SJCRH30 (cell line): Measurements from ENCODE around the gene IL26. TPM values are rescaled to one million over a fixed set of nuclear protein-coding genes. Genes with fewer than 3 reads are reported as not detected.

Source experiments
- DNase-seq, 2 experiments: peaks; one replicate each; pipeline ENCODE4 v3.0.0-alpha.2; 2015 to 2020
- H3K27ac ChIP-seq: fragments of 250-450 bp; sonication (Bioruptor Pico); 2 replicates; pipeline ENCODE4 v1.5.1; 2020; ENCODE audit warnings: mild to moderate bottlenecking, moderate library complexity
- H3K27me3 ChIP-seq: fragments of 250-450 bp; sonication (Bioruptor Pico); 2 replicates; pipeline ENCODE4 v1.5.1; 2020; ENCODE audit warnings: mild to moderate bottlenecking, moderate library complexity
- H3K36me3 ChIP-seq: fragments of 250-450 bp; sonication (Bioruptor Pico); 2 replicates; pipeline ENCODE4 v1.5.1; 2020; ENCODE audit warnings: mild to moderate bottlenecking, moderate library complexity
- H3K4me1 ChIP-seq: fragments of 250-450 bp; sonication (Bioruptor Pico); 2 replicates; pipeline ENCODE4 v1.5.1; 2020; ENCODE audit warnings: mild to moderate bottlenecking, moderate library complexity
- H3K4me3 ChIP-seq: fragments of 250-450 bp; sonication (Bioruptor Pico); 2 replicates; pipeline ENCODE4 v1.5.1; 2020; ENCODE audit warnings: mild to moderate bottlenecking, moderate library complexity
- H3K9me3 ChIP-seq: fragments of 250-450 bp; sonication (Bioruptor Pico); replicated peaks from 2 replicates; pipeline ENCODE4 v1.5.1; 2020; ENCODE audit warnings: mild to moderate bottlenecking, moderate library complexity
- total RNA-seq: library from RNA; depleted of rRNA; stranded (reverse); fragments of >200 nt; shearing (Covaris generic); gene quantifications from 2 replicates; pipeline ENCODE4 v1.2.3, GENCODE V29; 2014; rRNA removed

The IL26 gene, protein sequence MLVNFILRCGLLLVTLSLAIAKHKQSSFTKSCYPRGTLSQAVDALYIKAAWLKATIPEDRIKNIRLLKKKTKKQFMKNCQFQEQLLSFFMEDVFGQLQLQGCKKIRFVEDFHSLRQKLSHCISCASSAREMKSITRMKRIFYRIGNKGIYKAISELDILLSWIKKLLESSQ
- not detected in 2 replicates for total RNA-seq

DNA sequence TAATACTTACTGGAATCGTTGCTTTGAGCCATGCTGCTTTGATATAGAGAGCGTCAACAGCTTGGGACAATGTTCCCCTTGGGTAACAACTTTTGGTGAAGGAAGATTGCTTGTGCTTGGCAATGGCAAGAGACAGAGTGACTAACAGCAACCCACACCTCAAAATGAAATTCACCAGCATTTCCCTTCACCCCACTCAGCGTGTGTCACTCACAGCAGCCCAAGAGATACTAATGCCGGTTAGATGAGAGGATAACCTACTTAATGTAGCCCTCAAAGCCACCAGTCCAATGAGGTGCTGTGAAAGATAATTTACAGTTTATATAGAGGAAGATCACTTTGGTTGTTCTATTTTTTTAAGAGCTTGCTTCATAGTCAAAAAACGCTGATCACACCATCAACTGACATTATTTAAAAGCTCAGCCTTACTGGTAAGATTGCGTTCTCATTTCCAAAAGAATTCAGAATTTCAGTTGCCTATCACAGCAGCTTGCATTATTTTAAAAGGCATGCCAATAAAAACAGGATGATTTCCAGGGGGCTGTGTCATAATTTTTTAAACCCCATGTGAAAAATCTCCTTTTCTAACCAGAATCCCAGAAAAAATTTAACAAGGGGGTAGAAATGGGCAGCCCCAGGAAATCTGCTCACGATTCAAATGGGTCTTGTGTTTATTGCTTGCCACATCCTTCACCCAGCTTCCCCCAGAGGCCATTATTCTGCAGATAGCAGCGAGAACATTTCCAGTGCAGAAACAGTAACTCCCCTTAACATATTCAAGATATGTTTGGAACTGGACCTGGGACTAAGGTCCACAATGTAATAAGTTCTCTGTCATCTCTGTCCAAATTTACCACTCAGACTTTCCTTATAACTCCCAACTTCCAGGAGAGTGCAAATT, at the start of gene IL26:
Gene IL26 (minus strand): TSS at position 235 of the 901 bp plus-strand sequence. CDS start 54 bp downstream, at position 181.
- Histone ChIP-seq H3K36me3 (no peaks in the 10 kb centered on the region), H3K27ac (no peak within 1 kb of the TSS), H3K4me3 (no peak within 1 kb of the TSS), H3K27me3 (no peaks in the 10 kb centered on the region), H3K9me3 (no peaks in the 10 kb centered on the region), H3K4me1 (peaks cover 11% of the 10 kb centered on the region)
- DNase-seq = no peak

DNA sequence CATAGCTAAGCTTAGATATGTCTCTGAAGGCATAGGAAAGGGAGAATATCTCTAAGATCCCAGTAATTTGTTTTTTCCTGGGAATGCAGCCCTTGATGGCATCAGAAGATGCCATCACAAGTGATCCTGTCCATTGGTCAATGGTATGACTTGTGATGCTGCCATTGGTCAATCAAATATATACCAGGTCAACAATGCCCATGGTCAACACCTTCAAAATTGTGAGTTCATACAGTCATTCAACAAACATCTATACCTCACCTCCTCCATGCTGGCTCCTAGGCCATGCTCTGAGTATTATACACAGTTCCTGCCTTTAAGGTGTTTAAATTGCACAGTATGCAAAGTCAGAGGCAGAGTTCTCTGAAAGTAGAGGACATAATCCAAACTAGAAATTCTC, 47.1 kb upstream of the IL26 start:
- H3K9me3 ChIP-seq = no peaks in the 10 kb centered on the region; the same call in 1 of the 2 replicates
- no peak overlapping the region for H3K27ac ChIP-seq
- H3K36me3 ChIP-seq = no peaks in the 10 kb centered on the region
- no peak overlapping the region for H3K4me3 ChIP-seq
- DNase-seq = no peak
- H3K4me1 ChIP-seq = peaks cover 3% of the 10 kb centered on the region; the same call in 1 of the 2 replicates
- no peaks in the 10 kb centered on the region for H3K27me3 ChIP-seq

DNA sequence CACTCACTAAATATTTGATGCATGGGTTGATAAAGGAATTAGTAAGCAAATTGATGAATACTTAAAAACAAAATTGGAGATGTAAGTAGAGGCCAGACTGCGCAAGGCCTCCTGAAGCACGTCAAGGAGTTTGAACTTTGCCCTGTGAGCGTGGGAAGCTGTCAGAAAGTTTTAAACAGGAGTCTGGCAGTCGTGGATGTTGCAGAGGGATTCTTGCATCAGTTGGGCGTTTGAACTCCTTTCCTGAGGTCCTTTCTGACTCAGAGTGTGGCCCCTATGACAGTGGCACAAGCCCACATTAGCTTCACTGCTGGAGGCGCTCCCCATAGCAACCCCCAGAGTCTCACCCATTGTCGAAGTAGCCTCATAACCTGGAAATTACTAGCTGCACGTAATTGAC, 45.7 kb upstream of the IL26 start:
- Histone ChIP-seq H3K4me1 (no peaks in the 10 kb centered on the region), H3K4me3 (no peak overlapping the region), H3K9me3 (no peaks in the 10 kb centered on the region; the same call in 1 of the 2 replicates), H3K36me3 (no peaks in the 10 kb centered on the region), H3K27ac (no peak overlapping the region), H3K27me3 (no peaks in the 10 kb centered on the region)
- no peak for DNase-seq

DNA sequence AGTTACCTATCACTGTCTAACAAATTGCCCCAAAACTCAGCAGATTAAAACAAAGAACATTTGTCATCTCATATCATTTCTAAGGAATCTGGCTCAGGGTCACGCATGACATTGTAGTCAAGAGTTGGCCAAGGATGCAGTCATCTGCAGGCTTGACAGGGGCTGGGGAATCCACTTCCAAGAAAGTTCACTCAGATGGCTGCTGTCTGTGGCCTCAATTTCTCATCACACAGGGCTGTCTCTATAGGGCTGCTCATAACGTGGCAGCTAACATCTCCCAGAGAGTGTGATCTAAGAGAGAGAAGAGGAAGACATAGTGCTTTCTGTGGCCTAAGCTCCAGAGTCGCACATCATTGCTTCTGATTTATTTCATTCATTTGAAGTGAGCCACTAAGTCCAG, 44.7 kb upstream of the IL26 start:
- Histone ChIP-seq H3K4me3 (no peak overlapping the region), H3K27me3 (no peaks in the 10 kb centered on the region), H3K36me3 (no peaks in the 10 kb centered on the region), H3K9me3 (no peaks in the 10 kb centered on the region), H3K4me1 (no peaks in the 10 kb centered on the region), H3K27ac (no peak overlapping the region)
- no peak for DNase-seq

DNA sequence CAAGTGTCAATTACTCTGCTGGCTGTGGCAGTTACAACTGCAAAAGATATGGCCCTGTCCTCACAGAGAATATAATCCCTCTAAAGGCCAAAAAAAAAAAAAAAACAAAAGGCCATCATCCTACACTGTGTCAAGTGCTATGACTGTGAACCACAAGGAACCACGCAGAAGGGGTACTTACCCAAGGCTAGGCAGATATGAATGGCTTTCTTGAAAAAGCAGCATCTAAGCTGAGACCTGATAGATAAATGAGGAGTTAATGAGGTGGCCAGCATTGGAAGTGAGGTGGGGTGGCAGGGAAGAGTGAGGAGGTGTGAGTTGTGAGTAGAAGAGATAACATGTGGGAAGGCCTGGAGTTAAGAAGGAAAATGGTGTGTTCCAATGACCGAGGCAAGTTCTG, 44.2 kb upstream of the IL26 start:
- Histone ChIP-seq H3K9me3 (no peaks in the 10 kb centered on the region), H3K36me3 (no peaks in the 10 kb centered on the region), H3K4me3 (no peak overlapping the region), H3K4me1 (no peaks in the 10 kb centered on the region), H3K27ac (no peak overlapping the region), H3K27me3 (no peaks in the 10 kb centered on the region)
- no peak for DNase-seq

DNA sequence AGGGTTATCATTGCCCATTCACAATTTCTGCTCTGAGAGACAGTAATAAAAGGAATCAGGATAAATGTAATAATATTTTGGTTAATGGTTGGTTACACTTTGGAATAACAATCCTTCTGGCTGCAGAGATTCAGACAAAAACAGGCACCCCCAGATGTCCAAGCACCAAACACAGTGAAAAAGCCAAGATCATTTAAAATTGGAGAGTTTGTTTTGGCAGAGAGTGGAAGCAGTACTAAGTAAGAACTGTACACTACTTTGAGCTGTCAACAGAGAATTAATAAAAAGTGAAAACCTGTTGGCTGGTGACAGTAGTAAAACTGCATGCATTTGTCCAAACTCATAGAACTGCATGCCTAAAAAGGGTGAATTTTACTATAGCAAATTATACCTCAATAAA, 43.4 kb upstream of the IL26 start:
- DNase-seq = no peak
- H3K4me3 ChIP-seq = no peak overlapping the region
- H3K27ac ChIP-seq = no peak overlapping the region
- H3K9me3 ChIP-seq = no peaks in the 10 kb centered on the region
- H3K27me3 ChIP-seq = no peaks in the 10 kb centered on the region
- H3K36me3 ChIP-seq = no peaks in the 10 kb centered on the region
- no peaks in the 10 kb centered on the region for H3K4me1 ChIP-seq

DNA sequence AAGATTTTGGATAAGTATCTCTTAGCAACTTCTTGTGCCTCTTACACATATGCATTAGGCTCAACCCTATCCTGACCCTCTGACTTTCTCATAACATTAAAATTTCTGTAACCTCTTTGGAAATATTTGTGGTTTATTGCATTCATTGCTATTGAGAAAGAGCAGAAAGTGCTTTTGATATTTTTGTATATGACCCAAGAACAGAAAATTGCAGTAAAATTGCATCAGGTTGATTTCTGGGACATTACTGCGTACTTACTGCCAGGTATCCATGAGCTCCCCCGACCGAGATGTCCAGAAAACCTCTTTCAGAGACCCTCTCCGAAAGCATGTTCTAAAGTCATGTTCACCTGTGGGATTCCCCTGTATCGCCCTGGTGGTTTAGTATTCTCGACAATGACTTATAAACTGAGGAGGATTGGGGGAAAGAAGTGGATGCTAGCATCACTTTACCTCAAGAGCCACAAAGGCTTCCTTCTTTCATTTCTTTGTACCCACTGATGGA, 42.3 kb upstream of the IL26 start:
- DNase-seq = no peak
- Histone ChIP-seq H3K27ac (no peak overlapping the region), H3K4me1 (no peaks in the 10 kb centered on the region), H3K36me3 (no peaks in the 10 kb centered on the region), H3K4me3 (no peak overlapping the region), H3K27me3 (no peaks in the 10 kb centered on the region), H3K9me3 (no peaks in the 10 kb centered on the region)

DNA sequence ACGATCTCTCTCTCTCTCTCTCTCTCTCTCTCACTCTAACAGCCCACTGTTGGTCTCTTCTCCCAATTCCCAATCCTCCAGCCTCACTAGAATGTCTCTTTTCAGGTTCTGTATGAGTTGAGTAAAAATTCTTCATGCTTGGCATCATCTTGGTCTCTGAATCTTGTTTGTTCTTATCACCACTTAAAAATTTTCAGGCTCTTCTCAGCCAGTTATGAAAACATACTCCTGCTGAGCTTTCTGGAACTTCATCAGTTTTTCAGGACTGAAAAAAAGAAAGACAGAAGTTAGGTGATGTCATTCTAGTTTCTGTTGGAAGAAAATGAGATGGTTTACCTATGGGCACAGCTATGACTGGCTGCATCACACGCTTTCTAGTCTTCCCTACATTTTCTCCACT, 39.2 kb upstream of the IL26 start:
- Histone ChIP-seq H3K36me3 (no peaks in the 10 kb centered on the region), H3K9me3 (no peaks in the 10 kb centered on the region), H3K27ac (no peak overlapping the region), H3K4me1 (no peaks in the 10 kb centered on the region), H3K27me3 (no peaks in the 10 kb centered on the region), H3K4me3 (no peak overlapping the region)
- DNase-seq = no peak

DNA sequence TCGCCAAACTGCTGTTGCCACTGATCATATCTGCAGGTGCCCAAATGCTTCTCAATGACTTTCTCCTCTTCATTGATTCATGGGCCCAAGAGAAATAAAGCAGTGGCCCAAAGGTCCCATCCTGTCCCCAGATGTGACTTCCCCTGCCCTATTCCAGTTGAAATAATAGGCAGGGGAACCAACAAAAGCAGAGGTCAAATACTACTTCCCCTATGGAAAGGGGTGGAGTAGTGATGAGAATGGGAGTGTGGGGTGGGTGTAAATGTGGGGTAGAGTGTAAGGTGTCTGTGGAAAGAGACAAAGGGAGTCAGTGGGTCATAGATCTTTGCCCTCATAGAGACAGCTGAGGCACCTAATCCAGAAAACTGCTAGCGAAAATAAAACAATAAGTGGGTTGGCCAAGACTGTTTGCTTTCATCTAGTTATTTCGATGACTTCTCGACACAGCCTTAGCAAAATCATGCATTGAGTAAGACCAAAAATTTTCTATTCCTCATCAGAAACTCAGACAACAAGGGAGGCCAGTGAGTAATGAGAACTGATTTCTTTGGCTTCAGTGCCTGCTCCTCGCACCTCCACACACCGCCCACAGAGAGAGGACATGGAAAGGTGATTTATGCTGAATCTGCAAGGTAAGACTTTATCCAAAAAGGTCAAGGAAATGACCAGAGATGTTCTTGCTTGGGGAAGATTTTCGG, 38.7 kb upstream of the IL26 start:
- Histone ChIP-seq H3K9me3 (no peaks in the 10 kb centered on the region), H3K27ac (no peak overlapping the region)
- DNase-seq = no peak

DNA sequence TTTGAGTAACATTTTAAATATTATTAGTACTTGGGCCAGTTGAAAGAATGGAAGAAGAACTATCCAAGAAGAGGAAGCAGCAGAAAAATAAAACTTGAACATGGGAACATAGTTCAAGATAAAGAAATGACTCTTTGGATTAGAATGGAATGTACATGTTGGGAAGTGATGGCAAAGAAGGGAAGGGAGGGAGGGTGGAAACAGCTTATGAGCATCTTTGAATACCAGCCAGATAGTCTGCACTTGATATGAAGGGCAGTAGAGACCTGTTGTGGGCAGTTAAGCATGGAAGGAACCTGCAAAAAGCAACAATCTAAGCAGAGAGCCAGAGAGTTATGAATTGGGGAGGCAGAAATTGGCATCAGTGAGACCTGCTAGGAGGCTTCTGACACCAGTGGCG, 37.8 kb upstream of the IL26 start:
- no peaks in the 10 kb centered on the region for H3K36me3 ChIP-seq
- H3K4me3 ChIP-seq = no peak overlapping the region
- no peaks in the 10 kb centered on the region for H3K9me3 ChIP-seq
- no peaks in the 10 kb centered on the region for H3K27me3 ChIP-seq
- no peak for DNase-seq
- H3K4me1 ChIP-seq = no peaks in the 10 kb centered on the region
- no peak overlapping the region for H3K27ac ChIP-seq

More for the DNA sequence above, 38.7 kb upstream of the IL26 start:
- Histone ChIP-seq H3K4me3 (no peak overlapping the region), H3K27me3 (no peaks in the 10 kb centered on the region), H3K36me3 (no peaks in the 10 kb centered on the region), H3K4me1 (no peaks in the 10 kb centered on the region)

DNA sequence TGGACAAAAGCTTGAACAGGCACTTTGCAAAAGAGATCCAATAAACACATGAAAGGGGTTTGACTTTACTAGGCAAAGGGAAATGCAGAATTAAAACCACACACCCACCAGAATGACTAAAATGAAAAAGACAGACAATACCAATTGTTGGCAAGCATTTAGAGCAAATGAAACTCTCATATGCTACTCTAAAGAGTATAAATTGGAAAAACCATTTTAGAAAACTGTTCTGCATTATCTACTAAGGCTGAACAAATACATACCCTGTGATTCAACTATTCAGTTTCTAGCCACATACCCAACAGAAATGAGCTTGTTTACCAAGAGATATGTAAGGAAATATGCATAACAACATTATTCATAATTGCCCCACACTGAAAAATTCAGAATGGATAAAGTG, 36.3 kb upstream of the IL26 start:
- no peak for DNase-seq
- Histone ChIP-seq H3K4me1 (no peaks in the 10 kb centered on the region), H3K36me3 (no peaks in the 10 kb centered on the region), H3K9me3 (no peaks in the 10 kb centered on the region), H3K4me3 (no peak overlapping the region), H3K27ac (no peak overlapping the region), H3K27me3 (no peaks in the 10 kb centered on the region)

DNA sequence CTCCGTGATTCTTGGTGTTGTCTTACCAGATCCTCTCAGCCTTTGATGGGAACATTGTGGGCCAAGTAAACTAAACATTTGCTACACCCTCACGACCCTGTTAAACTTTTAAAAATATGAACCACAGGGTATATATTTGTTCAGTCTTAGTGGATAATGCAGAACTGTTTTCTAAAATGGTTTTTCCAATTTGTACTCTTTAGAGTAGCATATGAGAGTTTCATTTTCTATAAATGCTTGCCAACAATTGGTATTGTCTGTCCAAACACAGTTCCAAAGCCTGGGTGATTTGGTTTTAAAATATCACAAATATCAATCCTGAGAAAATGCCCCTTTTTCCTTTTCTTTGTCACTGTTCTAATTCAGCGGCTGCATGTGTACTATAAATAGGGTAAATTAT, 34.5 kb upstream of the IL26 start:
- Histone ChIP-seq H3K27ac (no peak overlapping the region), H3K4me3 (no peak overlapping the region), H3K4me1 (no peaks in the 10 kb centered on the region), H3K27me3 (no peaks in the 10 kb centered on the region), H3K9me3 (no peaks in the 10 kb centered on the region), H3K36me3 (no peaks in the 10 kb centered on the region)
- DNase-seq = no peak

DNA sequence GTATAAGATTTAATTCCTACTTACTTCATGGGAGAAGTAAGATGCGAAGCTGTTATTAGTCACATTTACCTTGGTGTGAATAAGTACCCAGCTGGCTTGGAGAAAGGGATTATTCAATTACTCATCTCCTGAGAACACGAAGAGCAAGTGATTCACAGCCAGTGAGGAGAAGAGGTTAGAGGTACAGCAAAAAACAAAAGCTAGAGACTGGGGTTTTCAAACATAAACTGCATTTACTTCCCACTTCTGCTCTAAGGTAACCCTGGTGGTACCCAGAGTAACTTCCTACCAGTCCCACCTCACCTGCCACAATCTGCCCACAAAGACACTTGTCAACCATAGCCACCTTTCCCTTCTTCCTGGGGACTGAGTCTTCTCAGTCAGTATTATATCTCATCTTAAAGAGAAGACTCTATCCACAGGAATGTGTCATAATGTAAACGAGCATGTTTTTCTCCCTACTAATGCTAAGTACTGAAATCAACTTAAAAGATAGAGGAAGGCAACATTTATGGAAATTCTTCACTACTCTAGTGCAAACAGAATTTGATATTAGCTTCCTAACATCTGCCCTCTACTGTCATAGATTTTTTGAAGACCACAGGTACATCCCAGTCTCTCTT, 33.8 kb upstream of the IL26 start:
- H3K4me3 ChIP-seq = no peak overlapping the region
- no peak for DNase-seq
- H3K9me3 ChIP-seq = no peaks in the 10 kb centered on the region
- no peak overlapping the region for H3K27ac ChIP-seq
- no peaks in the 10 kb centered on the region for H3K4me1 ChIP-seq
- no peaks in the 10 kb centered on the region for H3K36me3 ChIP-seq
- H3K27me3 ChIP-seq = no peaks in the 10 kb centered on the region

DNA sequence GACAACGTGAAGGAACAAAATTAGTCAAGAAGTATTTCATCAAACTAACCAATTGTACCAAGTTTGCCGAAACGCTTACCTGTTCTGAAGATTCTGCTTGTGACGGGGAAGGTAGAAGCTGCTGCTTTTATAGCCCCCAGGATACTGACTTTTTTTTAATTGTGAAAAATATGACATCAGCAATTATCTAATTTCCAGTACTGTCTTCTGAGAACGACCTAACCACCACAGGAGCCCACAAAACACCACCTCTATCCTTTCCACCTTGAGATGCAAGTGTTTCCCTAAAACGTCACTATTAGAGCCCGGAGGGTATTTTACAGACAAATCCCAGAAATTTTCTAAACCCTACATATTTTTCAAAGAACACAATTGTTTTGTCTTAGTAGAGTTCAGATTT, 27.9 kb upstream of the IL26 start, which contains the start of gene IL22:
Gene IL22 (minus strand): TSS at position 101 of the 400 bp plus-strand sequence. CDS start 156 bp downstream, outside the sequence.
- Histone ChIP-seq H3K9me3 (0 out of 2 replicates have a peak, but pooled peaks cover 4% of the 10 kb centered on the region), H3K4me3 (no peak within 1 kb of the TSS), H3K27me3 (no peaks in the 10 kb centered on the region), H3K36me3 (no peaks in the 10 kb centered on the region), H3K27ac (no peak within 1 kb of the TSS), H3K4me1 (peaks cover 10% of the 10 kb centered on the region; the same call in 1 of the 2 replicates)
- no peak for DNase-seq
